ENCODE data around the gene PLXNA4.

DNA sequence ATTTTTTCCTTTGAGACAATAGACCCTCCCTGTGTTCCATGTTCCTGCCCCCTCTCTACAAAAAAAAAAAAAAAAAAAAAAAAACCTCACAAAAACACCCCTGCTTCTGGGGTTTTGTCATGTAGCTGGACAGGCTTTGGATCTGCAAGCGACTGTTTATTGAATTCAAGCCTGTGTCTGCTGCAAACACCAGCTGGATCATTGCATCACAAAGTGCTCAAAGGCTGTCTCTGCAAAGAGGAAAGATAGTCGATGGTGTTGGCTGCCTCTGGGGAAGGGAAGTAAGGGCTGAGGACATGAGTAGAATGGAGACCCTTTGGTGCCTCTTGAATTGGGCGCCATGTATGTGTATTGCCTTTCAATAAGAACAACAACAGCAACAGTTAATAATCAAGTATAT lies 471.2 kb downstream of the PLXNA4 start:
- TF ChIP-seq, protein P1, sequence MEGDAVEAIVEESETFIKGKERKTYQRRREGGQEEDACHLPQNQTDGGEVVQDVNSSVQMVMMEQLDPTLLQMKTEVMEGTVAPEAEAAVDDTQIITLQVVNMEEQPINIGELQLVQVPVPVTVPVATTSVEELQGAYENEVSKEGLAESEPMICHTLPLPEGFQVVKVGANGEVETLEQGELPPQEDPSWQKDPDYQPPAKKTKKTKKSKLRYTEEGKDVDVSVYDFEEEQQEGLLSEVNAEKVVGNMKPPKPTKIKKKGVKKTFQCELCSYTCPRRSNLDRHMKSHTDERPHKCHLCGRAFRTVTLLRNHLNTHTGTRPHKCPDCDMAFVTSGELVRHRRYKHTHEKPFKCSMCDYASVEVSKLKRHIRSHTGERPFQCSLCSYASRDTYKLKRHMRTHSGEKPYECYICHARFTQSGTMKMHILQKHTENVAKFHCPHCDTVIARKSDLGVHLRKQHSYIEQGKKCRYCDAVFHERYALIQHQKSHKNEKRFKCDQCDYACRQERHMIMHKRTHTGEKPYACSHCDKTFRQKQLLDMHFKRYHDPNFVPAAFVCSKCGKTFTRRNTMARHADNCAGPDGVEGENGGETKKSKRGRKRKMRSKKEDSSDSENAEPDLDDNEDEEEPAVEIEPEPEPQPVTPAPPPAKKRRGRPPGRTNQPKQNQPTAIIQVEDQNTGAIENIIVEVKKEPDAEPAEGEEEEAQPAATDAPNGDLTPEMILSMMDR (IDR thresholded peaks at IDR 0.05) = no peak
- no peak for TF ChIP-seq POLR2A (IDR thresholded peaks at IDR 0.05)

Data from lower leg skin (tissue), 3 donors.